Stimulated activated CD4-positive, alpha-beta T cell treated with anti-CD3 and anti-CD28 coated beads, Interleukin-2, amount 100 ng/mL, for 48 hours (primary cell): ENCODE measurements around the gene ESD.
"Not testable (repeated sequence)": the region's sequence is repeated elsewhere in the genome, so short reads cannot be mapped to it uniquely, and the experiment has no call there.

ENCODE experiments used
- DNase-seq, 2 donors: peaks; one replicate each; pipeline ENCODE4 v3.0.0-alpha.2; 2020

The ESD gene

GRCh38 chr13:46782691-46783090, 14.3 kb downstream of the ESD start:
- DNase-seq = no peak

- DNase-seq = no peak
These were observed 14.9 kb downstream of the ESD start for GRCh38 chr13:46782066-46782465.

GRCh38 chr13:46778890-46779289, 18.1 kb downstream of the ESD start:
- no peak for DNase-seq

GRCh38 chr13:46778095-46778494, 18.9 kb downstream of the ESD start:
- DNase-seq = no peak

GRCh38 chr13:46775385-46776107, 21.4 kb downstream of the ESD start:
- no peak for DNase-seq

- DNase-seq = no peak
These were observed 23.4 kb downstream of the ESD start for GRCh38 chr13:46773541-46773940.

- DNase-seq = no peak
These were observed 25.3 kb downstream of the ESD start for GRCh38 chr13:46771693-46772092.

GRCh38 chr13:46769925-46770324, 27.0 kb downstream of the ESD start:
- not testable (repeated sequence) for DNase-seq

GRCh38 chr13:46761866-46762265, 35.1 kb downstream of the ESD start:
- DNase-seq = no peak

GRCh38 chr13:46761174-46761573, 35.8 kb downstream of the ESD start:
- DNase-seq = no peak

- no peak for DNase-seq
These were observed 37.1 kb downstream of the ESD start for GRCh38 chr13:46759846-46760245.

- DNase-seq = no peak
These were observed 39.3 kb downstream of the ESD start for GRCh38 chr13:46757640-46758039.

GRCh38 chr13:46756977-46757376, 40.0 kb downstream of the ESD start:
- no peak for DNase-seq

GRCh38 chr13:46755508-46755907, 41.5 kb downstream of the ESD start:
- not testable (repeated sequence) for DNase-seq

- no peak for DNase-seq
These were observed 42.1 kb downstream of the ESD start for GRCh38 chr13:46754812-46755211.

GRCh38 chr13:46753917-46754316, 43.0 kb downstream of the ESD start:
- DNase-seq = no peak

- DNase-seq = no peak
These were observed 43.8 kb downstream of the ESD start for GRCh38 chr13:46753137-46753536.

- peak; percentile 24 to 26 for DNase-seq
These were observed 44.9 kb downstream of the ESD start for GRCh38 chr13:46751811-46752635.

GRCh38 chr13:46749951-46750350, 47.0 kb downstream of the ESD start:
- DNase-seq = no peak

GRCh38 chr13:46748300-46748699, 48.7 kb downstream of the ESD start:
- no peak for DNase-seq

- no peak for DNase-seq
These were observed 49.7 kb downstream of the ESD start for GRCh38 chr13:46747031-46747820.

GRCh38 chr13:46745706-46746105, 51.3 kb downstream of the ESD start:
- DNase-seq = no peak

GRCh38 chr13:46745062-46745461, 51.9 kb downstream of the ESD start:
- no peak for DNase-seq

GRCh38 chr13:46743191-46743590, 53.8 kb downstream of the ESD start:
- DNase-seq = no peak
